ENCODE results near the gene ALOX12. TPM values are rescaled to one million over a fixed set of nuclear protein-coding genes. Genes with fewer than 3 reads are reported as not detected.

ALOX12 gene
- total and polyA plus RNA-seq, 10 donors = 0.15 to 2.5 (median 1.2) TPM

DNA sequence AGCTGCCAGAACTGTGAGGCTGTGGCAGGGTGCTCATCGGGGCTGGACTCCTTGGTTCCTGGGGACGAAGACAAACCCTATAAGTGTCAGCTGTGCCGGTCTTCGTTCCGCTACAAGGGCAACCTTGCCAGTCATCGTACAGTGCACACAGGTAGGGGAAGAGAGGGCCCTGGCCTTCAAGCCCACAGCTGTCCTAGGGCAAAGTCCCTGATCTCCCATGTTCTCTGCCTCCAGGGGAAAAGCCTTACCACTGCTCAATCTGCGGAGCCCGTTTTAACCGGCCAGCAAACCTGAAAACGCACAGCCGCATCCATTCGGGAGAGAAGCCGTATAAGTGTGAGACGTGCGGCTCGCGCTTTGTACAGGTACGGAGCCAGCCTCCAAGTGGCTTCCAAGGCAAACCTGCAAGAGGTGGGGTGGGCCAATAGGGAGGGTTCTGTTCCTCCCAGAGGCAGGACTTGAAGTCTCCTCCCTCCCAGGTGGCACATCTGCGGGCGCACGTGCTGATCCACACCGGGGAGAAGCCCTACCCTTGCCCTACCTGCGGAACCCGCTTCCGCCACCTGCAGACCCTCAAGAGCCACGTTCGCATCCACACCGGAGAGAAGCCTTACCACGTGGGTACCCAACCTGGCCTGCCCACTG lies 30.7 kb downstream of the ALOX12 start:
- H3K4me1 ChIP-seq = peaks cover 25 to 97% (median 59%) of the 10 kb centered on the region in 6 donors
- peak; percentile 67 for DNase-seq
- intact Hi-C loops (cut with DNase I; ENCODE audit: low total_unique reads) = no loop called here
- H3K9me3 ChIP-seq = no peaks in the 10 kb centered on the region
- 82 to 91% (median 85%) methylated on average over 27 to 29 of the region's 29 CpGs for WGBS, 5 donors
- peaks cover 0 to 22% (median 0%) of the 10 kb centered on the region in 6 donors for H3K36me3 ChIP-seq
- TF ChIP-seq POLR2AphosphoS5 (IDR thresholded peaks at IDR 0.05) = no peak
- TF ChIP-seq CTCF (IDR thresholded peaks at IDR 0.05 in 8 of 11, conservative IDR thresholded peaks at IDR 0.05 in 3 of 11) = no peak
- TF ChIP-seq POLR2A (IDR thresholded peaks at IDR 0.05) = no peak
- H3K27ac ChIP-seq = peak overlapping the region in 6 of 8 donors; percentile 9 to 78 (median 64)
- H3K4me3 ChIP-seq = peak overlapping the region in 1 of 8 donors; percentile 30
- peaks cover 0 to 15% (median 0%) of the 10 kb centered on the region in 7 donors for H3K27me3 ChIP-seq (replicated peaks in 1 of 7)

DNA sequence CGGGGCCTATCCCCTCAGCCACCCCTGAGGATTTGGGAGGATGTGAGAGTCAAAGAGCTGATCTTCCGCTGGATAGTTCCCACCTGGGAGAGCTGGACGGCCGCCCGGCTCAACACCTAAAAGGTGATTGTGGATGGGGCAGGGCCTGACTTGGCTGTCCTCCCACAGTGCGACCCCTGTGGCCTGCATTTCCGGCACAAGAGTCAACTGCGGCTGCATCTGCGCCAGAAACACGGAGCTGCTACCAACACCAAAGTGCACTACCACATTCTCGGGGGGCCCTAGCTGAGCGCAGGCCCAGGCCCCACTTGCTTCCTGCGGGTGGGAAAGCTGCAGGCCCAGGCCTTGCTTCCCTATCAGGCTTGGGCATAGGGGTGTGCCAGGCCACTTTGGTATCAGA lies 31.5 kb downstream of the ALOX12 start:
- H3K27ac ChIP-seq = peak overlapping the region in 6 of 8 donors; percentile 13 to 78 (median 64)
- WGBS, 5 donors = 67 to 81% (median 74%) methylated on average over 5 to 13 of the region's 13 CpGs
- peaks cover 0 to 22% (median 0%) of the 10 kb centered on the region in 6 donors for H3K36me3 ChIP-seq
- TF ChIP-seq CTCF (IDR thresholded peaks at IDR 0.05 in 8 of 11, conservative IDR thresholded peaks at IDR 0.05 in 3 of 11) (no peak), POLR2AphosphoS5 (IDR thresholded peaks at IDR 0.05) (no peak), POLR2A (IDR thresholded peaks at IDR 0.05) (no peak)
- intact Hi-C loops (cut with DNase I; ENCODE audit: low total_unique reads) = no loop called here
- no peaks in the 10 kb centered on the region for H3K9me3 ChIP-seq
- H3K4me3 ChIP-seq = peak overlapping the region in 1 of 8 donors; percentile 30
- peaks cover 19 to 97% (median 52%) of the 10 kb centered on the region in 6 donors for H3K4me1 ChIP-seq
- peaks cover 0 to 11% (median 0%) of the 10 kb centered on the region in 7 donors for H3K27me3 ChIP-seq (replicated peaks in 1 of 7)
- peak; percentile 77 for DNase-seq

DNA sequence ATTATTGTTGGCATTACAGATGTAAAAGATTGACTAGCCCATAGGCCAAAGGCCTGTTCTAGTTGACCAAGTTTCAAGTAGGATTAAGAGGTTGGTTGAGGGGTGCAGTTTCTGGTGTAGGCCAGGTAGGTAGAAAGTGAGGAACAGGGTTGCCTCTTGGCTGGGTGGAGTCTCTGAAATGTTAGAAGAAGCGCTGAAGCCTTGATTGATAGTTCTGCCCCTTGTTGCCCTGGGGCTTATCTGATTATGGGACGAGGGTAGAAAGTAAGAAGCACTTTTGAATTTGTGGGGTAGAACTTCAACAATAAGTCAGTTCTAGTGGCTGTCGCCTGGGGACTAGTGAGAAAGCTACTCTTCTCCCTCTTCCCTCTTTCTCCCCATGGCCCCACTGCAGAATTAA lies 33.2 kb downstream of the ALOX12 start:
- H3K27me3 ChIP-seq (replicated peaks in 1 of 7) = no peaks in the 10 kb centered on the region
- H3K27ac ChIP-seq = peak overlapping the region; percentile 42 to 78 (median 64)
- no peak for DNase-seq
- H3K4me1 ChIP-seq = peaks cover 16 to 90% (median 43%) of the 10 kb centered on the region in 6 donors
- no peak for TF ChIP-seq CTCF (IDR thresholded peaks at IDR 0.05 in 8 of 11, conservative IDR thresholded peaks at IDR 0.05 in 3 of 11)
- no peak for TF ChIP-seq POLR2A (IDR thresholded peaks at IDR 0.05)
- no peak for TF ChIP-seq POLR2AphosphoS5 (IDR thresholded peaks at IDR 0.05)
- 71 to 89% (median 83%) methylated on average over 3 of the region's 3 CpGs for WGBS, 5 donors
- H3K4me3 ChIP-seq = no peak overlapping the region
- H3K36me3 ChIP-seq = peaks cover 0 to 22% (median 0%) of the 10 kb centered on the region in 6 donors
- no peaks in the 10 kb centered on the region for H3K9me3 ChIP-seq
- intact Hi-C loops (cut with DNase I; ENCODE audit: low total_unique reads) = no loop called here

DNA sequence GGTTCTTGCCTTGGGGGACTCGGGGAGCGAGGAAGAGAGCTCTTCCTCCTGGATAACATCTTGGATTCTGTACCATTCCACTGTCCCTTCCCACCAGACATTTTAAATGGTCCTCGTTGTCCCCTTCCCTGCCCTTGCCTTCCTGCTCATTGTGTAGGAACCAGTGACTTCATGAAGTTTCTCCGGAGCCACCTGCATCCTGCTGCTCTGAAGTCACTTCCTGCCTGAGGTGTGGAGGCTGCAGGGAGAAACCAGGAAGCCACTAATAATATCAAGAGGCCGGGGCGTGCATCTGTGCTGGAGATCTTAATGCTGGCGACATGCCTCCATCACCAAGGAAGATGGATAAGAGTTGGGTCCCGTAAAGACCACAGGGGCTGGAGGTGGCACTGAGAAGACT lies 33.8 kb downstream of the ALOX12 start:
- Histone ChIP-seq H3K27ac (peak overlapping the region; percentile 42 to 78 (median 64)), H3K36me3 (peaks cover 0 to 22% (median 0%) of the 10 kb centered on the region in 6 donors), H3K4me1 (peaks cover 16 to 90% (median 46%) of the 10 kb centered on the region in 6 donors), H3K27me3 (replicated peaks in 1 of 7) (no peaks in the 10 kb centered on the region), H3K9me3 (no peaks in the 10 kb centered on the region), H3K4me3 (peak overlapping the region in 2 of 8 donors; percentile 5 to 49)
- WGBS, 5 donors = 19 to 33% (median 24%) methylated on average over 8 of the region's 8 CpGs
- TF ChIP-seq CTCF (IDR thresholded peaks at IDR 0.05 in 8 of 11, conservative IDR thresholded peaks at IDR 0.05 in 3 of 11) (no peak), POLR2AphosphoS5 (IDR thresholded peaks at IDR 0.05) (peak in 2 of 3 donors; percentile 68 to 87)
- peak; percentile 86 for DNase-seq
- intact Hi-C loops (cut with DNase I; ENCODE audit: low total_unique reads) = no loop called here

All from spleen (tissue), 11 donors.